GM21528 (cell line): ENCODE results near the gene CDK19.
"Not testable (repeated sequence)": the region's sequence is repeated elsewhere in the genome, so short reads cannot be mapped to it uniquely, and the experiment has no call there.

ENCODE experiments used
- ATAC-seq: cut with Tn5 transposase; IDR thresholded peaks from one replicate; pipeline ENCODE4 v1.9.1; 2021; ENCODE audit warnings: mild to moderate bottlenecking, moderate library complexity; ENCODE audit not compliant: unreplicated experiment, low FRiP score

The CDK19 gene

GRCh38 chr6:110761371-110761770 lies 53.9 kb downstream of the CDK19 start:
- no peak for ATAC-seq

GRCh38 chr6:110760589-110760988 lies 54.7 kb downstream of the CDK19 start:
- ATAC-seq: no peak

GRCh38 chr6:110760098-110760497 lies 55.2 kb downstream of the CDK19 start:
- not testable (repeated sequence) for ATAC-seq

GRCh38 chr6:110757926-110758325 lies 57.3 kb downstream of the CDK19 start:
- ATAC-seq: no peak

GRCh38 chr6:110756817-110757216 lies 58.5 kb downstream of the CDK19 start:
- no peak for ATAC-seq

GRCh38 chr6:110755411-110755834 lies 59.8 kb downstream of the CDK19 start:
- ATAC-seq: no peak

GRCh38 chr6:110753936-110754668 lies 61.2 kb downstream of the CDK19 start:
- ATAC-seq: not testable (repeated sequence)

GRCh38 chr6:110748453-110748852 lies 66.8 kb downstream of the CDK19 start:
- ATAC-seq: no peak

GRCh38 chr6:110746680-110747079 lies 68.6 kb downstream of the CDK19 start:
- ATAC-seq: no peak

GRCh38 chr6:110744991-110745390 lies 70.3 kb downstream of the CDK19 start:
- ATAC-seq: no peak

- not testable (repeated sequence) for ATAC-seq
These were observed 72.7 kb downstream of the CDK19 start for GRCh38 chr6:110742552-110742951.

GRCh38 chr6:110741517-110741916 lies 73.8 kb downstream of the CDK19 start:
- no peak for ATAC-seq

- ATAC-seq: no peak
These were observed 76.3 kb downstream of the CDK19 start for GRCh38 chr6:110738899-110739365.

GRCh38 chr6:110735666-110736065 lies 79.6 kb downstream of the CDK19 start:
- no peak for ATAC-seq

- ATAC-seq: no peak
These were observed 83.4 kb downstream of the CDK19 start for GRCh38 chr6:110731898-110732297.

GRCh38 chr6:110731196-110731595 lies 84.1 kb downstream of the CDK19 start:
- ATAC-seq: no peak

GRCh38 chr6:110728501-110728900 lies 86.8 kb downstream of the CDK19 start:
- no peak for ATAC-seq

- no peak for ATAC-seq
These were observed 92.3 kb downstream of the CDK19 start for GRCh38 chr6:110723017-110723416.

- no peak for ATAC-seq
These were observed 95.2 kb downstream of the CDK19 start for GRCh38 chr6:110720066-110720465.

GRCh38 chr6:110719601-110720000 lies 95.7 kb downstream of the CDK19 start:
- not testable (repeated sequence) for ATAC-seq

- no peak for ATAC-seq
These were observed 101.1 kb downstream of the CDK19 start for GRCh38 chr6:110714143-110714542.

GRCh38 chr6:110712238-110712637 lies 103.0 kb downstream of the CDK19 start:
- no peak for ATAC-seq
